RWPE2 (cell line): ENCODE measurements around the gene MMP17.

Experiments
- ATAC-seq: fragments of 200-7000 bp; cut with Tn5 transposase; 3 replicates; pipeline ENCODE4 v1.9.1; 2021; ENCODE audit warnings: low read depth
- DNase-seq: peaks from one replicate; pipeline ENCODE4 v3.0.0-alpha.2; 2020; ENCODE audit warnings: low spot score
- H3K27ac ChIP-seq: fragments of 450-650 bp; 2 replicates; pipeline ENCODE4 v1.5.1; 2017; ENCODE audit warnings: mild to moderate bottlenecking; ENCODE audit not compliant: poor library complexity, severe bottlenecking
- H3K27me3 ChIP-seq: fragments of 250-450 bp; sonication (Bioruptor Pico); 2 replicates; pipeline ENCODE4 v1.5.1; 2021; ENCODE audit warnings: mild to moderate bottlenecking, moderate library complexity; ENCODE audit not compliant: insufficient read depth, poor library complexity, severe bottlenecking
- H3K36me3 ChIP-seq: fragments of 250-450 bp; sonication (Bioruptor Pico); 2 replicates; pipeline ENCODE4 v1.5.1; 2020; ENCODE audit warnings: low read depth, mild to moderate bottlenecking, moderate library complexity
- H3K4me1 ChIP-seq: fragments of 250-450 bp; sonication (Bioruptor Pico); 2 replicates; pipeline ENCODE4 v1.5.1; 2021; ENCODE audit warnings: mild to moderate bottlenecking, moderate library complexity; ENCODE audit not compliant: insufficient read depth, poor library complexity, severe bottlenecking
- H3K4me3 ChIP-seq: fragments of 250-450 bp; sonication (Bioruptor Pico); 2 replicates; pipeline ENCODE4 v1.5.1; 2021; ENCODE audit warnings: mild to moderate bottlenecking, moderate library complexity; ENCODE audit not compliant: severe bottlenecking
- H3K9me3 ChIP-seq: fragments of 250-450 bp; sonication (Bioruptor Pico); 2 replicates; pipeline ENCODE4 v1.5.1; 2021; ENCODE audit warnings: mild to moderate bottlenecking, moderate library complexity; ENCODE audit not compliant: severe bottlenecking
- CTCF ChIP-seq: fragments of 450-650 bp; IDR thresholded peaks from one replicate; pipeline ENCODE4 v1.5.1; 2017; ENCODE audit warnings: mild to moderate bottlenecking, moderate library complexity; ENCODE audit not compliant: poor library complexity, severe bottlenecking

Gene MMP17

GRCh38 chr12:131845121-131845520 lies 16.9 kb downstream of the MMP17 start:
- no peak for ATAC-seq
- DNase-seq = peak; percentile 49
- no peaks in the 10 kb centered on the region for H3K27me3 ChIP-seq
- no peak for TF ChIP-seq CTCF
- no peak overlapping the region for H3K4me3 ChIP-seq
- H3K36me3 ChIP-seq = peaks cover 12% of the 10 kb centered on the region; the same call in 1 of the 2 replicates
- H3K9me3 ChIP-seq = no peaks in the 10 kb centered on the region
- no peaks in the 10 kb centered on the region for H3K4me1 ChIP-seq
- no peak overlapping the region for H3K27ac ChIP-seq

GRCh38 chr12:131847456-131847855 lies 19.3 kb downstream of the MMP17 start:
- no peak for TF ChIP-seq CTCF
- no peak for DNase-seq
- Histone ChIP-seq H3K9me3 (no peaks in the 10 kb centered on the region), H3K4me1 (no peaks in the 10 kb centered on the region), H3K27me3 (no peaks in the 10 kb centered on the region), H3K4me3 (no peak overlapping the region), H3K36me3 (peaks cover 12% of the 10 kb centered on the region; the same call in 1 of the 2 replicates), H3K27ac (no peak overlapping the region)
- no peak for ATAC-seq

GRCh38 chr12:131848753-131849152 lies 20.6 kb downstream of the MMP17 start:
- Histone ChIP-seq H3K4me3 (no peak overlapping the region), H3K4me1 (no peaks in the 10 kb centered on the region), H3K9me3 (no peaks in the 10 kb centered on the region), H3K27ac (no peak overlapping the region), H3K36me3 (peaks cover 12% of the 10 kb centered on the region; the same call in 1 of the 2 replicates), H3K27me3 (no peaks in the 10 kb centered on the region)
- DNase-seq (no peak), ATAC-seq (no peak)
- TF ChIP-seq CTCF = no peak

- Histone ChIP-seq H3K9me3 (no peaks in the 10 kb centered on the region), H3K4me3 (no peak overlapping the region), H3K27ac (no peak overlapping the region), H3K36me3 (peaks cover 8% of the 10 kb centered on the region; the same call in 1 of the 2 replicates), H3K27me3 (no peaks in the 10 kb centered on the region), H3K4me1 (no peaks in the 10 kb centered on the region)
- DNase-seq (no peak), ATAC-seq (no peak)
- no peak for TF ChIP-seq CTCF
These were observed 21.7 kb downstream of the MMP17 start for GRCh38 chr12:131849700-131850553.
